ENCODE results near the gene PPP1R8. TPM values are rescaled to one million over a fixed set of nuclear protein-coding genes. Genes with fewer than 3 reads are reported as not detected.

The PPP1R8 gene
- total RNA-seq, 1 experiment from 2014 or later = 39.5 TPM

GRCh38 chr1:27832762-27833161 lies 2.2 kb downstream of the PPP1R8 start (continued):
- TF ChIP-seq ZNF532 (CRISPR knock-in tag; IDR thresholded peaks at IDR 0.05; ENCODE audit: borderline replicate concordance) = no peak
- TF ChIP-seq ZNF281 (CRISPR knock-in tag; IDR thresholded peaks at IDR 0.05) = no peak

DNA sequence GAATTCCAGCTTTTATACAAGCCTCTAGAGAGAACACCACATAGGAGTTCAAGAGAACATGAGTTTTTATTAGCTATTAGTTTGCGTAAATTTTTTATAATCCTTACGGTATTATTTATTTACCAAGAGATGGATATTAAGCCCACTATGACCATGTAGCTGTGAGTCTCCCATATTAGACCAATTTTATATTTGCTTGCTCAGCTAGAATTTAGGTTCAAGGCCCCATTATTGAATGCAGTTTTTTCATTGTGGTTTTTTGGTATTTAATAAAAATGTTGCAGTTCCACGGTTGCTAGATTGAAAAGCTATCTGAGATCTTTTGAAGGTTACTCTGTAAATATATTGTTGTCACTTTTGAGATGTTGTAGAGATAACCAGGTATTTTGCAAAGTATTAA lies 2.9 kb downstream of the PPP1R8 start:
- Mint-ChIP-seq H3K36me3 (peaks cover 30% of the 10 kb centered on the region), H3K27me3 (ENCODE audit: low read depth) (no peaks in the 10 kb centered on the region; the same call in 1 of the 2 replicates), H3K4me3 (no peak overlapping the region), H3K9me3 (0 out of 2 replicates have a peak, but pooled peaks cover 2% of the 10 kb centered on the region), H3K27ac (no peak overlapping the region), H3K4me1 (peaks cover 15% of the 10 kb centered on the region)
- ATAC-seq (no peak), DNase-seq (ENCODE audit: low spot score) (no peak)
- POLR2A ChIA-PET = interaction anchor here (0.6 to 0.7 kb wide), 2 partner anchors 380 to 822 kb away, joined by 3 to 6 read pairs; no protein-coding TSS in a partner anchor
- CTCF ChIA-PET = interaction anchor here (0.8 to 3.9 kb wide), 3 partner anchors 24 to 108 kb away, joined by 3 to 14 read pairs (median 3); partner anchors contain the start of gene FAM76A
- no peak for TF ChIP-seq FOXP4 (CRISPR knock-in tag; IDR thresholded peaks at IDR 0.05)
- TF ChIP-seq IRF2 (CRISPR knock-in tag; IDR thresholded peaks at IDR 0.05; ENCODE audit: borderline replicate concordance, low read depth) = no peak
- TF ChIP-seq USF1 (CRISPR knock-in tag; IDR thresholded peaks at IDR 0.05) = no peak
- TF ChIP-seq TEAD4 (CRISPR knock-in tag; IDR thresholded peaks at IDR 0.05) = no peak
- TF ChIP-seq CREB1 (CRISPR knock-in tag; IDR thresholded peaks at IDR 0.05) = no peak
- TF ChIP-seq JUN (CRISPR knock-in tag; IDR thresholded peaks at IDR 0.05) = no peak
- TF ChIP-seq ELF4 (CRISPR knock-in tag; IDR thresholded peaks at IDR 0.05; ENCODE audit: low read depth) = no peak
- no peak for TF ChIP-seq TEAD1 (CRISPR knock-in tag; IDR thresholded peaks at IDR 0.05)
- TF ChIP-seq ETV6 (CRISPR knock-in tag; IDR thresholded peaks at IDR 0.05) = no peak
- TF ChIP-seq NFE2L1 (CRISPR knock-in tag; IDR thresholded peaks at IDR 0.05) = no peak
- TF ChIP-seq MXD4 (CRISPR knock-in tag; IDR thresholded peaks at IDR 0.05; ENCODE audit: borderline replicate concordance) = no peak
- TF ChIP-seq ZNF532 (CRISPR knock-in tag; IDR thresholded peaks at IDR 0.05; ENCODE audit: borderline replicate concordance) = no peak
- no peak for TF ChIP-seq CREM (CRISPR knock-in tag; IDR thresholded peaks at IDR 0.05)
- TF ChIP-seq ZNF138 (CRISPR knock-in tag; conservative IDR thresholded peaks at IDR 0.05) = no peak
- TF ChIP-seq NR2C2 (CRISPR knock-in tag; IDR thresholded peaks at IDR 0.05) = no peak
- TF ChIP-seq AFF4 (CRISPR knock-in tag; IDR thresholded peaks at IDR 0.05; ENCODE audit: borderline replicate concordance) = no peak

All from WTC11 (cell line).